NCI-H524 (cell line): ENCODE data around the gene ENO2.

Experiments used
- DNase-seq, 2 experiments: peaks; one replicate each; lab custom pipeline; 2025; lab: John Stamatoyannopoulos, UW

ENO2 gene

GRCh38 chr12:6960593-6961277 is 46.4 kb downstream of the ENO2 start:
- DNase-seq = no peak

- no peak for DNase-seq
Measured at GRCh38 chr12:6961278-6961694, 46.9 kb downstream of the ENO2 start.

GRCh38 chr12:6961695-6962284 is 47.4 kb downstream of the ENO2 start:
- DNase-seq = peak; percentile 71 to 80

GRCh38 chr12:6962285-6963015 is 48.1 kb downstream of the ENO2 start:
- no peak for DNase-seq

- DNase-seq = no peak
Measured at GRCh38 chr12:6963016-6963731, 48.8 kb downstream of the ENO2 start.

GRCh38 chr12:6963791-6964413 is 49.5 kb downstream of the ENO2 start:
- DNase-seq = no peak

- DNase-seq = no peak
Measured at GRCh38 chr12:6964605-6965025, 50.2 kb downstream of the ENO2 start.

GRCh38 chr12:6965026-6965661 is 50.8 kb downstream of the ENO2 start:
- DNase-seq = peak; percentile 32 to 70

- DNase-seq = no peak
Measured at GRCh38 chr12:6965714-6966113, 51.3 kb downstream of the ENO2 start.

- DNase-seq = no peak
Measured at GRCh38 chr12:6966351-6966750, 52.0 kb downstream of the ENO2 start.

GRCh38 chr12:6967651-6968100 is 53.3 kb downstream of the ENO2 start:
- no peak for DNase-seq

- no peak for DNase-seq
Measured at GRCh38 chr12:6968426-6968825, 54.0 kb downstream of the ENO2 start.

GRCh38 chr12:6970096-6970527 is 55.7 kb downstream of the ENO2 start:
- DNase-seq = no peak
